Middle frontal gyrus (tissue), 1 donor: ENCODE results near the gene UBA52.
A peak's percentile ranks its signal among the peaks of the same experiment; 100 is the strongest.

Experiments
- DNase-seq: peaks from one replicate; pipeline ENCODE4 v3.0.0-alpha.2; 2015; ENCODE audit warnings: low spot score; ENCODE audit errors: extremely low spot score

UBA52 gene

DNA sequence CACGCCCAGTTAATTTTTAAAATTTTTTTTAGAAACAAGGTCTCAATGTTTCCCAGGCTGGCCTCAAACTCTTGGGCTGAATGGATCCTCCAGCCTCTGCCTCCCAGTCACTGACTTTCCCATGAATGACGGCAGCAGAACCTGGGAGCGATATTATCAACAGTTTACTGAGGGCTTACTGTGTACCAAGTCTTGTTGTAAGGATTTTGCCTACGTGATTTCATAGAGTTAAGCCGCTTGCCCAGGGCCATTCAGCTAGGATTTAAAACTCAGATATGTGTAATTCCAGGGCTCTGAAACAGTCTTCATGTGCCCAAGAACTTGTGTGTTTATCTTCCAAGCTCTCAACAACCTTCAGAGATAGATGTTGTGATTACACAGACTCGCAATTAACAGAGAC is 20.0 kb upstream of the UBA52 start:
- DNase-seq, result no peak

GRCh38 chr19:18557411-18558201 is 14.1 kb upstream of the UBA52 start, which contains the start of gene KXD1:
Gene KXD1, plus strand, starts transcription at chr19:18557870. Its CDS starts 4,187 bp downstream, at chr19:18562057.
- peak; percentile 95 for DNase-seq

GRCh38 chr19:18558202-18558555 is 13.5 kb upstream of the UBA52 start:
- no peak for DNase-seq

- no peak for DNase-seq
These were observed 13.1 kb upstream of the UBA52 start for GRCh38 chr19:18558604-18559003.

DNA sequence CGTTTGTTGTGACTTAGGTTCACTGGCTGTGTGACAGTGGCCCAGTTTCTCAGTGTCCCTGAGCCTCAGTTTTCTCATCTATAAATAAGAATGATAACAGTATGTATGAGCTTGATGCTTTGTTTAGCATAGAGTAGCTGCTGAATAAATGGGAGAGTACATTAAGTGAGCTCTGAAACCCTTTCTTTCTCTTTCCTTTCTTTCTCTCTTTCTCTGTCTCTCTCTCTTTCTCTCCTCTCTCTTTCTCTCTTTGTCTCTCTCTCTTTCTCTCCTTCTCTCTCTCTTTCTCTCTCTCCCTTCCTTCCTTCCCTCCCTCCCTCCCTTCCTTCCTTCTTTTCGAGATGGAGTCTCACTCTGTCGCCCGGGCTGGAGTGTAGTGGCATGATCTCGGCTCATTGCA is 12.0 kb upstream of the UBA52 start:
- DNase-seq, result no peak

- DNase-seq, result no peak
These were observed 9.6 kb upstream of the UBA52 start for GRCh38 chr19:18562086-18562485.

DNA sequence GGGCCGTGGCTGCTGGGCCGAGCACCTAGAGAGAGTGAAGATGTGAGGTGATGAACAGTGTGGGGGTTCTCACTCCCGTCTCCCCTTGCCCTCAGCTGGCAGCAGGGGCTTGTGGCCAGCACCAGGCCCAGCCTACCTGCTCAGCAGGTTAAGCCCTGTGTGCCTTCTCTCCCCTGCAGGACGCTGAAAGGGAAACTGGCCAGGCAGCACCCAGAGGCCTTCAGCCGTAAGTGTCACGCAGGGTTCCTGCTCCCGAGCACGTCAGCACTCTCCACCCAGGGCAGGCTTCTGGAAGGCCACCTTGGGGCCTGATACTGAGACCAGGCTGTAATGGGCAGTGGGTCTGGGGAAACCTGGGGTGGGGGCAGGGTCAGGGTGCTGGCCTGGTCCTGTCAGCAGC is 4.7 kb upstream of the UBA52 start:
- DNase-seq, result no peak

DNA sequence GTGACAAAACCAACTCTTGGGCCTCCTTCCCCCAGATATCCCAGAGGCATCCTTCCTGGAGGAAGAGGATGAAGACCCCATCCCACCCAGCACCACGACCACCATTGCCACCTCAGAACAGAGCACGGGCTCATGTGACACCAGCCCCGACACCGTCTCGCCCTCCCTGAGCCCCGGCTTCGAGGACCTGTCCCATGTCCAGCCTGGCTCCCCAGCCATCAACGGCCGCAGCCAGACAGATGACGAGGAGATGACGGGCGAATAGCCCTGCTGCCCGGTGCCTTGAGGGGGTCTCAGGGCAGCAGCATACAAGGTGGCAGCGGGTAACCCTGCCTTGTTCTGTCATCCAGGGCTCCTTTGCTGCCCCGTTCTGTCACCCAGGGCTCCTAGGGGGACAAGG is 3.3 kb upstream of the UBA52 start:
- no peak for DNase-seq

DNA sequence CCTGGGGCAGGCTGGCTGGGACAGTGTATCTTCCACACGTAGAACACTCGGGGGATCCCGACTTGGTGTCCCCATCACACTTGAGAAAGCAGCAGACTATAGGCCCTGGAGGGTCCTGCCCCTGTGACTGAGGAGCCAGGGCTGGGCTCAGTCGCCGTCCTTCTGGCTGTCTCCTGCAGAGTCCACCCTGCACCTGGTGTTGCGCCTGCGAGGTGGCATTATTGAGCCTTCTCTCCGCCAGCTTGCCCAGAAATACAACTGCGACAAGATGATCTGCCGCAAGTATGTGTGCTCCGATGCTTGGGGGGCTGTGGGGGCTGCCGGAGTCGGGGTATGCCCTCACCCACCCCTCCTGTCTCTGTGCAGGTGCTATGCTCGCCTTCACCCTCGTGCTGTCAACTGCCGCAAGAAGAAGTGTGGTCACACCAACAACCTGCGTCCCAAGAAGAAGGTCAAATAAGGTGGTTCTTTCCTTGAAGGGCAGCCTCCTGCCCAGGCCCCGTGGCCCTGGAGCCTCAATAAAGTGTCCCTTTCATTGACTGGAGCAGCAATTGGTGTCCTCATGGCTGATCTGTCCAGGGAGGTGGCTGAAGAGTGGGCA is 3.1 kb downstream of the UBA52 start:
- DNase-seq, result no peak

DNA sequence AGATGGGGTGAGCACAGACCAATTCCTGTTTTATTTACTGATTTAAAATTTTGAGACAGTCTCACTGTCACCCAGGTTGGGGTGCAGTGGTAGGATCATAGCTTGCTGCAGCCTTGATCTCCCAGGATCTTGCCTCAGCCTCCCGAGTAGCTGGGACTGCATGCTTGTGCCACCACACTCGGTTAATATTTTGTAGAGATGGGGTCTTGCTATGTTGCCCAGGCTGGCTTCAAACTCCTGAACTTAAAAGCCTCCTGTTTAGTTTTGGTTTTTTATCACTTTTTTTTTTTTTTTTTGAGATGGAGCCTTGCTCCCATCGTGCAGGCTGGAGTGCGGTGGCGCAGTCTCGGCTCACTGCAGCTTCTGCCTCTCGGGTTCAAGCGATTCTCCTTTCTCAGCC is 4.7 kb downstream of the UBA52 start:
- DNase-seq, result no peak

GRCh38 chr19:18577365-18577914 is 5.8 kb downstream of the UBA52 start:
- DNase-seq, result no peak

GRCh38 chr19:18580311-18580710 is 8.7 kb downstream of the UBA52 start:
- no peak for DNase-seq

- DNase-seq, result no peak
These were observed 14.6 kb downstream of the UBA52 start for GRCh38 chr19:18586306-18586705.

- no peak for DNase-seq
These were observed 15.9 kb downstream of the UBA52 start for GRCh38 chr19:18587561-18587960.

- no peak for DNase-seq
These were observed 16.4 kb downstream of the UBA52 start for GRCh38 chr19:18587962-18588610.

DNA sequence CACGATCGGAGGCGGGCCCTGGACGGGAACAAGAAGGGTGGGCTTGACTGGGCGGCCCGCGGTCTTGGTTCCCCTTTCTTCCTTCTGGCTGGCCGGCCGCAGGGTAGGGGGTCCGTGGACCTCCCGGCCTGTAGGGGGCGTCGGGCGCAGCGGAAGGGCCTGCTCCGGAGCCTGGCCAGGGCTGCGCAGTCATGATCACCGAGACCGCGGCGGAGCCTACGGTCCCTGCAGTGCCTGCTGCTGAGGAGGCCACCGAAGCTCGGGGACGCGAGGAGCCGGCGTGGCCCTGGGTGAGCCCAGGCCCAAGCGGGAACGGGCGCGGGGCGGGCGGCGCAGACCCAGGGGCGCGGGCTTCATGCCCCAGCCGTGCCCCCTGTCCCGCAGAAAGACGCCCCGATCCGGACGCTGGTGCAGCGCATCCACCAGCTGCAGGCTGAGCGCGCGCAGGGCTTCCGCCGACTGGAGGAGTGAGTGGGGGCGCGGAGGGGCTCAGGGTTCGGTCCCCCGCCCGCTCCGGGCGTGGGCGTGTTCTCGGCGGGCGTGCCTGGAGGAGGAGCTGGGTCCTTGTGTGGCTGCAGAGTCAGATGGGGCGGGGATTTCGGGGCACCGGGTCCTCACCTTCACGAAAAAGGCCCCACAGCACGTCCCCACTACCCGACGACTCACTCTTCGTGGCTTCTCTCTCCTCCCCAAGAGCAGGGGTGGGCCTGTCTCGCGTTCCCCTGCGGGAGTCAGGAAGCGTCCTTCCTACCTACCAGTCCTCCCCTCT is 17.1 kb downstream of the UBA52 start, which contains the start of gene REX1BD:
Gene REX1BD (plus strand): TSS at position 188 of the 769 bp plus-strand sequence. CDS start 4 bp downstream, at position 192.
- DNase-seq, result peak; percentile 51

- no peak for DNase-seq
These were observed 18.0 kb downstream of the UBA52 start for GRCh38 chr19:18589380-18590272.

- peak; percentile 85 for DNase-seq
These were observed 18.9 kb downstream of the UBA52 start for GRCh38 chr19:18590273-18591272.

DNA sequence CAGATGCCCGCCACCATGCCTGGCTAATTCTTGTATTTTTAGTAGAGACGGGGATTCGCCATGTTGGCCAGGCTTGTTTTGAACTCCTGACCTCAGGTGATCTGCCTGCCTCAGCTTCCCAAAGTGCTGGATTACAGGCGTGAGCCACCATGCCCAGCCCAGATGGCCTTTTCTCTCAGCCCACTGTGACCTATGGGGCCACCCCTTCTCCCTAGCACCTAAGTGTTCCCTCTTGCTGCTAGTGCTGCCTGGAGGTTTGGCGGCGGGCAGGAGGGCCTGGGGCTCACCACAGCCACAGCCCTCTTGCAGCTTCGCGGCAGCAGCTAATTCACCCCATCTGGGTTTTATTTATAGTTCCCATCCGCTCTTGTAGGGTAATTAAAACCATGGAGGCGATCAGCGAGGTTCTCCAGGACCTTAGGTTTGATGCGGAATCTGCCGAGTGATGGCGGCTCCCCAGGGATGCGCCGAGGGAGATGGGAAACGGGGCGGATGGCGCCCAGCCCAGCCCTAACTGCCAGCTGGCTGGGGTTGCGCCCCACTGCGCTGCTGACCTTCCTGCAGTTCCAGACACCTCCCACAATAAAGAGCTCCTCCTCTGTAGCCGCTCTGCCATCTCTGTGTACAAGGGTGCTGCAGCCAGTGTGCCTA is 20.2 kb downstream of the UBA52 start:
- no peak for DNase-seq
